ENCODE data around the gene FKBP5.
"Not testable (repeated sequence)": the region's sequence is repeated elsewhere in the genome, so short reads cannot be mapped to it uniquely, and the experiment has no call there.

The FKBP5 gene

GRCh38 chr6:35599761-35600658 lies 88.7 kb downstream of the FKBP5 start:
- DNase-seq (ENCODE audit: low read depth) = peak; percentile 78
- TF ChIP-seq, protein P1, sequence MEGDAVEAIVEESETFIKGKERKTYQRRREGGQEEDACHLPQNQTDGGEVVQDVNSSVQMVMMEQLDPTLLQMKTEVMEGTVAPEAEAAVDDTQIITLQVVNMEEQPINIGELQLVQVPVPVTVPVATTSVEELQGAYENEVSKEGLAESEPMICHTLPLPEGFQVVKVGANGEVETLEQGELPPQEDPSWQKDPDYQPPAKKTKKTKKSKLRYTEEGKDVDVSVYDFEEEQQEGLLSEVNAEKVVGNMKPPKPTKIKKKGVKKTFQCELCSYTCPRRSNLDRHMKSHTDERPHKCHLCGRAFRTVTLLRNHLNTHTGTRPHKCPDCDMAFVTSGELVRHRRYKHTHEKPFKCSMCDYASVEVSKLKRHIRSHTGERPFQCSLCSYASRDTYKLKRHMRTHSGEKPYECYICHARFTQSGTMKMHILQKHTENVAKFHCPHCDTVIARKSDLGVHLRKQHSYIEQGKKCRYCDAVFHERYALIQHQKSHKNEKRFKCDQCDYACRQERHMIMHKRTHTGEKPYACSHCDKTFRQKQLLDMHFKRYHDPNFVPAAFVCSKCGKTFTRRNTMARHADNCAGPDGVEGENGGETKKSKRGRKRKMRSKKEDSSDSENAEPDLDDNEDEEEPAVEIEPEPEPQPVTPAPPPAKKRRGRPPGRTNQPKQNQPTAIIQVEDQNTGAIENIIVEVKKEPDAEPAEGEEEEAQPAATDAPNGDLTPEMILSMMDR (conservative IDR thresholded peaks at IDR 0.05; ENCODE audit: control insufficient read depth, insufficient read depth, low read depth, low read length) = no peak
- no peak overlapping the region for H3K4me3 ChIP-seq (ENCODE audit: control insufficient read depth, low read depth, low read length)

DNA sequence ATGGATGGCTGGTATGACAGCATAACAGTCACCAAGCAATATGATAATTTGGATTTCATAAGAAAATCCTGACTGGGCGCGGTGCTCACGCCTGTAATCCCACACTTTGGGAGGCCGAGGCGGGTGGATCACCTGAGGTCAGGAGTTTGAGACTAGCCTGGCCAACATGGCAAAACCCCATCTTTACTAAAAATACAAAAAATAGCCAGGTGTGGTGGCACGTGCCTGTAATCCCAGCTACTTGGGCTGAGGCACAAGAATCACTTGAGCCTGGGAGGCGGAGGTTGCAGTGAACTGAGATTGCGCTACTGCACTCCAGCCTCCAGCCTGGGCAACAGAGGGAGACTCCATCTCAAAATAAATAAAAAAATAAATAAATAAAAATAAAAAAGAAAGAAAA lies 90.1 kb downstream of the FKBP5 start:
- DNase-seq (ENCODE audit: low read depth); H3K4me3 ChIP-seq (ENCODE audit: control insufficient read depth, low read depth, low read length): not testable (repeated sequence)

DNA sequence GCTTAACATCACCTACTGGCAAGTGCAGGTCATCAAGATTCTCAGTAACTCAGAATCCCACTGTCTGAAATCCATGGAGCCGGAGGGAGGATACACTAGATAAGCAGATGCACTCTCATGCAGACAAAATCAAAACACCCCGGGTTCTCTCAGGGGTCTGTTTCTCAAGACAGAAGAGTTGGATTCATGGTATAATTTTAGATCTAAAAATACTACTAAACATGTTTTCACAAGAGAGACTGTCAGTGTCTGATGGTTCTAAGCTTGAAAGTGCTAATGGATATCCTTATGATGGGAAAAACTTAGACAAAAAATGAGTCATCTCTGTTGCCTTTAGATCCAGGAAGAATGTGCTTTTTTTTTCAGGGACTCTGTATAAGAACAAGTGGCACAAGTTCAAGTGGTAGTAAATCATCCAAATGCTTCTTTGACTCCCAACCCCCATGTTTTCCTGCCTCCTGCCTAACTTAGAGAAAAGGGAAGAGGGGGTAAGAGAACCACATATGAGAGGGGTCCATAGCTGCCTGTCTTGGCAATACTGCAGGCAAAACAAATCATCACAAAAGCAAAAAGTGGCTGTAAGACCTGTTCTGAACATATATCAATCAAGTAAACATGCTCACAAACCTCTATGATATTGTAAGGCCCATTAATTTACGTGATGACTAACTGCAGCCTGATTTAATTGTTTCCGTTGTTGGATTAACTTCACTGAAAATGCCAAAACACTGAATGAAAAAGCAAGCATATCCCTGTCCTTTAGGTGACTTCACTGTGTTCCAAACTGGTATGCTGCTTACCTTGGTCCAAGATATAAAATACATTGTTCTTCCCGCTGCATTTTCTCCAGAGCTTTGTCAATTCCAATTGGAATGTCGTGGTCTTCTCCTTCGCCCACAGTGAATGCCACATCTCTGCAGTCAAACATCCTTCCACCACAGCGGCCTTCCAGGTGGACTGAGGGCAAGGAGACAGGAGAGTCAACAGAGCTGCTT lies 92.0 kb downstream of the FKBP5 start:
- no peak overlapping the region for H3K4me3 ChIP-seq (ENCODE audit: control insufficient read depth, low read depth, low read length)
- peak; percentile 98 for DNase-seq (ENCODE audit: low read depth)
- TF ChIP-seq, protein P1 (conservative IDR thresholded peaks at IDR 0.05; ENCODE audit: control insufficient read depth, insufficient read depth, low read depth, low read length) = no peak

DNA sequence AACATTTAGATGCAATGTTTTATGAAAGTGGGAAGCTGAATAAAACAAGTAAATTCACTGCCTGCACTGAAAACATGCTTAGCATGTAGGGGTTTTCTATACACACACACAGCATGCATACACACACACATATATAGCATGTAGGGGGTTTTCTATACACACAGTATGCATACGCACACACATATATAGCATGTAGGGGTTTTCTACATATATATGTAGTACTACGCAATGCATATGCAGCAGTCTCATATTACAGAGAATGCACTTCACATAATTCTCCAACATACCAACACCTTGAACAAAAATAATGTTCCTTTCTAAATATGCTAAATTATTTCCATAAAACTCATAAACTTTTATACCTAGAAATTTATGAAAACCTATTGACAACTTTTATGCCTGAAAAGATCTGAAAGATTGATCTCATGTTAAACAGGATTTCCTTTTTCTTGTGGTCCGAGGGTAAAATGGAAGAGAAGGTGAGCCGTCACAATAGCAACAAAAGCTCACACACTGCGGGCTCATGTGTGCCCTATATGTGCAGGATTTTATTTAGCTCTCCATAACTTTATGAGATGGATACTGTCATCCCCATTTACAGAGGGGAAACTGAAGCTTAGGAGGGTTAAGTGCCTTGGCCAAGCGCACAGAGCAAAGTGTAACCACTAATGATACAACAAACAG lies 94.1 kb downstream of the FKBP5 start:
- DNase-seq (ENCODE audit: low read depth) = no peak
- H3K4me3 ChIP-seq (ENCODE audit: control insufficient read depth, low read depth, low read length) = no peak overlapping the region
- TF ChIP-seq, protein P1 (conservative IDR thresholded peaks at IDR 0.05; ENCODE audit: control insufficient read depth, insufficient read depth, low read depth, low read length) = no peak

DNA sequence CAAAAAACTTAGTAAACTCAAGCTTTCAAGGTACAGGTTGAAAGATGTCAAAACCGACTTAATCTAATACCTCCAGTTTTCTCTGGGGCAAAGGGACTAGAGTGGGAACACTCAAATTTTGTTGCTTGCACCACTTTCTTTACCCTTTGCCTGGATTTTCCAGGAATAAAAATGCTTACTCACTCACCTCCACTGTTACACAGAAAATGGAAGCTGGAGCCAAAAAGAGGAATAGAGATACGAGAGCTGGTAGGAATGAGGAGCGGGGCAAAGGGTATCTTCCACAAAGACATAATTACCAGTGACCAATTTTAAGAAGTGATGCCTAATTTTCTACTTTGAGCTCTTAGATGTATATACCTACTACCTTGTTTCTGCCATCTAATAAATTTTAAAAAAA lies 96.5 kb downstream of the FKBP5 start:
- TF ChIP-seq, protein P1 (conservative IDR thresholded peaks at IDR 0.05; ENCODE audit: control insufficient read depth, insufficient read depth, low read depth, low read length) = no peak
- H3K4me3 ChIP-seq (ENCODE audit: control insufficient read depth, low read depth, low read length) = no peak overlapping the region
- DNase-seq (ENCODE audit: low read depth) = no peak

DNA sequence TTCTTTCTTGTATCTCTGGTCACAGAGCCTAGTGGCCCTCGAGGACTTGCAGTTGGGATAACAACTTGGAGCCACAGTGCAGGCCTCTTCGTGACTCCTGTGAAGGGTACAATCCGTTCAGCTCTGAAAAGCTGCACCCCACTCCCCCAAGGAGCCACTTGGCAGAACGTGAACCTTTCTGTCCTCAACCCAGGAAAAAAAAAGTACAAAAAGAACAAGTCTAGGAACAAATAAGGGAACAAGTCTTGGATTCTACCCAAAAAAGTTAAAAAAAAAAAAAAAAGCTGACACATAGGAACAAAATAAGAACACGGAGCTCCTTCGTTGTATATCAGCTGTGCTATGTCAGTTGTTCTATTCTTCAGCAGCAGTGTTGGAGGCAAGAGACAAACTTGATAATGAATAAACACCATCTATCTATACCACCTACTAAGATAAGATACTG lies 98.1 kb downstream of the FKBP5 start:
- H3K4me3 ChIP-seq (ENCODE audit: control insufficient read depth, low read depth, low read length) = no peak overlapping the region
- TF ChIP-seq, protein P1 (conservative IDR thresholded peaks at IDR 0.05; ENCODE audit: control insufficient read depth, insufficient read depth, low read depth, low read length) = no peak
- DNase-seq (ENCODE audit: low read depth) = peak; percentile 74
